Ovary (tissue), 9 donors: ENCODE measurements around the gene NECAB2. TPM values are rescaled to one million over a fixed set of nuclear protein-coding genes. Genes with fewer than 3 reads are reported as not detected.

Source experiments
- DNase-seq, 5 donors: peaks; one replicate each; pipeline ENCODE4 v3.0.0-alpha.2; 2019 to 2020
- H3K27ac ChIP-seq, 2 donors: fragments of 200-600 bp; one replicate each; pipeline versions ENCODE4 v1.5.1 to v1.8.0; 2019 to 2022
- H3K27me3 ChIP-seq: fragments of 200-600 bp; one replicate; pipeline ENCODE4 v1.8.0; 2022
- H3K36me3 ChIP-seq: fragments of 200-600 bp; sonication (generic); one replicate; pipeline ENCODE4 v1.5.1; 2019
- H3K4me1 ChIP-seq: one replicate; pipeline ENCODE4 v1.8.1; 2013; ENCODE audit warnings: mild to moderate bottlenecking, moderate library complexity; ENCODE audit not compliant: insufficient read depth
- H3K4me3 ChIP-seq: fragments of 200-600 bp; sonication (generic); one replicate; pipeline ENCODE4 v1.5.1; 2017
- H3K9me3 ChIP-seq, 2 donors: fragments of 200-600 bp in 1 of 2; sonication (generic) in 1 of 2; one replicate each; pipeline versions ENCODE4 v1.5.1 to v1.8.1; 2013 to 2019; ENCODE audit warnings: mild to moderate bottlenecking in 1 of 2, moderate library complexity in 1 of 2
- EP300 ChIP-seq: sonication (generic); formaldehyde crosslinking; IDR thresholded peaks from one replicate; pipeline ENCODE4 v1.6.1; 2017; ENCODE audit warnings: antibody characterized with exemption
- POLR2A ChIP-seq: fragments of 450-650 bp; IDR thresholded peaks from one replicate; pipeline ENCODE4 v1.6.1; 2017; ENCODE audit warnings: antibody characterized with exemption, mild to moderate bottlenecking, moderate library complexity
- WGBS, 3 donors: extraction: QIAGEN DNeasy Blood & Tissue Kit in 1 of 3; methylation state at CpG; one replicate each; pipeline versions ENCODE4 v1.1.5 to v1.1.7; 2013 to 2017; 5-methylcytosine and 5-hydroxymethylcytosine counted together
- intact Hi-C, 4 donors: fragments of 100-400 bp; cut with DNase I; formaldehyde crosslinking; loops; one replicate each; pipeline versions ENCODE4 v1.11.0 to v1.15.1; 2022 to 2023
- polyA plus RNA-seq, 2 donors: library from polyadenylated mRNA; stranded (reverse); fragments of 200-250 nt in 1 of 2; fragments of 350-450 nt in 1 of 2; fragmentation: Illumina TruSeq in 1 of 2; extraction: RNeasy Lipid Tissue Mini Kit (QIAGEN cat#74804) in 1 of 2; gene quantifications; one replicate each; pipeline ENCODE4 v1.2.3, GENCODE V29; 2013 to 2014
- total RNA-seq, 7 donors: library from RNA; depleted of rRNA in 2 of 7; stranded (reverse); fragments of >200 nt in 2 of 7; fragmentation: NEBNext Ultra II Directional in 3 of 7; extraction: Animal tissue kit (Norgen Biotek cat#: 25700) in 3 of 7; gene quantifications; one replicate each; pipeline versions ENCODE4 v1.1.0 to v1.2.4, GENCODE V29; 2016 to 2023
- TF ChIP-seq, protein P1 (sequence below), 3 donors: fragments of 450-650 bp in 2 of 3; fragments of 200-600 bp in 1 of 3; IDR thresholded peaks; one replicate each; pipeline versions ENCODE4 v1.5.1 to v1.8.0; 2016 to 2022; ENCODE audit warnings: antibody characterized with exemption in 3 of 3, mild to moderate bottlenecking in 1 of 3
- donor health status: DM: no; HTN: no; CAD: no; lungs with moderate emphysema.
- donor health status: DM: no; HTN: no; CAD: no.
- donor health status: Bipolar disorder and iron deficiency.
- donor health status: DM: yes; HTN: yes; CAD: no.
- donor health status: DM: no; HTN: no; CAD: no.
- donor health status: DM: yes; HTN: yes; CAD: no.

Gene NECAB2
- total and polyA plus RNA-seq, 9 donors, result 0.20 to 1.6 (median 0.50) TPM; not detected in 4

DNA sequence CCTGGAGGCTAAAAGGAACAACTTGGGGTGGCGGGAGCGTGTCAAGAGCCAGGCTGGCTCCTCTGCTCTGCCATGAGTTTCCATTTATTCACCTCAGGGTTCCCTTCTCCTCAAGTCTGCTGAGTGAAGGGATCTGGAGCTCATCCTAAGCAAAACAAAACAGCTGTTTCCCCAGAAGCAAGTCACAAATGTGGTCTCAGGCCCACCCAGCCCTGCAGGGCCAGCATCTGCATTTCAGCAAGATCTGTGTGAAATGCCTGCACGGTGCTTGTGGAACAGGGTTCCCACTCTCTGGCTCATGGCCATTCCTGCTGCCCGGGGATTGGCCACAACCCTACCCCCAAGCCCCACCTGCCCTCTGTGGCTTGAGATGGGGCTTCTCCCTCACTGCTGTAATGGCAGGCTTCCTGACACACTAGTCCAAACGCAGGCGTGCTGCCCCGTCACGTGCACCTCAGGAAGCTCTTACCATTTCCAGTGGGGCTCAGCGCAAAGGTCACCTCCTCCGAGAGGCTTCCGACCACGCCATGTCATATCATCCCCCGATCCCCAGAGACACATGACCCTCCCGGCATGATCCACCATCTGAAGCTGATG is 72.3 kb downstream of the NECAB2 start:
- DNase-seq, result no peak
- no peak overlapping the region for H3K4me3 ChIP-seq
- 70 to 86% (median 72%) methylated on average over 14 of the region's 14 CpGs for WGBS, 3 donors
- no peaks in the 10 kb centered on the region for H3K36me3 ChIP-seq
- no peak overlapping the region for H3K27ac ChIP-seq
- TF ChIP-seq POLR2A (no peak), EP300 (no peak)
- TF ChIP-seq, protein P1, sequence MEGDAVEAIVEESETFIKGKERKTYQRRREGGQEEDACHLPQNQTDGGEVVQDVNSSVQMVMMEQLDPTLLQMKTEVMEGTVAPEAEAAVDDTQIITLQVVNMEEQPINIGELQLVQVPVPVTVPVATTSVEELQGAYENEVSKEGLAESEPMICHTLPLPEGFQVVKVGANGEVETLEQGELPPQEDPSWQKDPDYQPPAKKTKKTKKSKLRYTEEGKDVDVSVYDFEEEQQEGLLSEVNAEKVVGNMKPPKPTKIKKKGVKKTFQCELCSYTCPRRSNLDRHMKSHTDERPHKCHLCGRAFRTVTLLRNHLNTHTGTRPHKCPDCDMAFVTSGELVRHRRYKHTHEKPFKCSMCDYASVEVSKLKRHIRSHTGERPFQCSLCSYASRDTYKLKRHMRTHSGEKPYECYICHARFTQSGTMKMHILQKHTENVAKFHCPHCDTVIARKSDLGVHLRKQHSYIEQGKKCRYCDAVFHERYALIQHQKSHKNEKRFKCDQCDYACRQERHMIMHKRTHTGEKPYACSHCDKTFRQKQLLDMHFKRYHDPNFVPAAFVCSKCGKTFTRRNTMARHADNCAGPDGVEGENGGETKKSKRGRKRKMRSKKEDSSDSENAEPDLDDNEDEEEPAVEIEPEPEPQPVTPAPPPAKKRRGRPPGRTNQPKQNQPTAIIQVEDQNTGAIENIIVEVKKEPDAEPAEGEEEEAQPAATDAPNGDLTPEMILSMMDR (IDR thresholded peaks at IDR 0.05), result no peak
- no peaks in the 10 kb centered on the region for H3K27me3 ChIP-seq
- no peaks in the 10 kb centered on the region for H3K4me1 ChIP-seq
- intact Hi-C loops, result no loop called here
- H3K9me3 ChIP-seq, result no peaks in the 10 kb centered on the region

DNA sequence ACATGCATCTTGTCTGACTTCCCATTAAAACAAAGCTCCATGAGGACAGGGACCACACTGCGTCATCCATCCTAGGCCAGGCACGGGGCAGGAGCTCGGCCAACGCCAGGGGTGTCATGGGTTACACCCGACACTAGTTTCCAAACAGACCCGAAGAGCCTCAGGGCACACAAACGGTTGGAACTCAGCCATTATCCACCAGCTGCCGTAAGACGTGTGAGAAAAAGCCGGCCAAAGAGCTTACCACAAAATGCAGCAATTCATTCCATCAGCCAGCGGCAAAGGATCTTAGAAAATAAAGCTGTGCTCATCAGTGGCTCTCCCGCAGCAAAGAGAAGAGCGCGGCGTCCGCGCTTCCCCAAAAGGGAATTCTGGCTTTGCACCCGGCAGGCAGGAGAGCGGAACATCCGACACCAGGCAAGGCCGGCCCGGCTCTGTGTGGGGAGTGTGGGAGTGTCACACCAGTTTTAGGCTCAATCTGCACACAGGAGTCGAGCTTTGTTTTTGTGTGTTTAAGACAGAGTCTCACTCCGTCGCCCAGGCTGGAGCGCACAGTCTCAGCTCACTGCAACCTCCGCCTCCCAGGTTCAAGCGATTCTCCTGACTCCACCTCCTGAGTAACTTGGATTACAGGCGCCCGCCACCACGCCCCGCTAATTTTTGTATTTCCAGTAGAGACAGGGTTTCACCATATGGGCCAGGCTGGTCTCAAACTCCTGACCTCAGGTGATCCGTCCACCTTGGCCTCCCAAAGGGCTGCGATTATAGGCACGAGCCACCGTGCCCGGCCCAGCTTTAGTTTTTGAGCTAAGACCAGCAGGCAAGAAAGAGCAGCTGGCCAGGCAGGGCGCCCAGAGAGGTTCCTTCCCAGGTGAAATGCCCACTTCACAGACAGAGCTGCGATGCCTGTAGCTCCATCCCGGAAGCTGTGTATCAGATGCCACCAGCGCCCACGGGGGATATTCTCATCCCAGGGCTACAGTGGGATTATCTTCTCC is 73.1 kb downstream of the NECAB2 start:
- Histone ChIP-seq H3K4me3 (no peak overlapping the region), H3K4me1 (no peaks in the 10 kb centered on the region), H3K27me3 (no peaks in the 10 kb centered on the region), H3K36me3 (no peaks in the 10 kb centered on the region), H3K9me3 (no peaks in the 10 kb centered on the region), H3K27ac (no peak overlapping the region)
- intact Hi-C loops, result no loop called here
- WGBS, 3 donors, result 50 to 75% (median 65%) methylated on average over 41 to 42 of the region's 42 CpGs
- TF ChIP-seq, protein P1 (IDR thresholded peaks at IDR 0.05), result no peak
- TF ChIP-seq POLR2A (no peak), EP300 (no peak)
- DNase-seq, result no peak

DNA sequence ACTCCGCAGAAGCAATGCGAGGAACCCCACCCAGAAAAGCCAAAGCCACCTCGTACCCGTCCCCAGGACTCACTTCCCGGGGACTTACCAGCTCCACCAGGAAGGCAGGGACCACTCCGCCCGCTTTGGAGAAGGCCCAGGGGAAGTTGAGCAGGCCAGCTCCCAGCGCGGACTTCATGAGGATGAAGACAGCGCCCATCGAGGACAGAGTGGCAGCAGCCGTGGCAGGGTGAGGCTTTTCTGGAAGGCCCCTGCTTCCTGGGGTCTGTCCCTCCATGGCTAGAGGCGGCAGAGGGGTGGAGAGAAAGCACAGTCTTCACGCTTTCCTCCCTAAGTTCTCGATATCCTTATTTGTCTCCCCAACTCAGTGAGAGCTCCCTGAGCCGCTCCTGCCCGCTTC is 73.8 kb downstream of the NECAB2 start:
- TF ChIP-seq EP300, result no peak
- TF ChIP-seq, protein P1 (IDR thresholded peaks at IDR 0.05), result no peak
- TF ChIP-seq POLR2A, result no peak
- intact Hi-C loops, result no loop called here
- no peak for DNase-seq
- no peaks in the 10 kb centered on the region for H3K36me3 ChIP-seq
- no peaks in the 10 kb centered on the region for H3K27me3 ChIP-seq
- H3K4me3 ChIP-seq, result no peak overlapping the region
- no peaks in the 10 kb centered on the region for H3K9me3 ChIP-seq
- WGBS, 3 donors, result 85 to 95% (median 88%) methylated on average over 17 of the region's 17 CpGs
- H3K4me1 ChIP-seq, result no peaks in the 10 kb centered on the region
- H3K27ac ChIP-seq, result no peak overlapping the region

DNA sequence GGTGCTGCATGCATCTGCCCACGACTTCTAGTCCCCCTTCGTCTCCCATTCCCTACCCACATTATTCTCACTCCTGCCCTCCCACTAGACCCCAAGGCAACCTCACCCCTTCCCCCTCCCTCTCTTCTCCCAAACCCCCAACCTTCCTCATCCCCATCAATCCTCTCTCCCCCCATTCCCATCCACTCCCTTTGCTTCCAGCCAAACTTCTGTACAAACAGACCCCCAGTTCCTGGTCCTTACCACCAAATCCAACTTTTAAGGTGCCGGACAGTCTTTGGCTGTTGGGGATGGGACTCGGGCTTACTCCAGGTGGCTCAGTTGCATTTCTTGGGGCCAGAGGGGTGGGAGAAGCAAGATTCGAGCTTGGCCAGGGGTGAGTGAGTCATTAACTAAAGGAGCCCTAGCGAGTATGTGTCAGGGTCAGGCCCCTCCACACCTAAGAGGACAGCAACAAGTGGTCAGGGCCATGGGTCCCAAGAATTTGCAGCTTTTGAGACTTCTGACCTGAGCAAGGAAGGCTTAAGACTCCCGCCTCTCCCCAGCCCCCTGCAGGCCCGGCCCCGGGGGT is 74.3 kb downstream of the NECAB2 start, which contains the start of gene SLC38A8:
Gene SLC38A8 (minus strand): TSS at position 488 of the 571 bp plus-strand sequence. CDS start 638 bp downstream, outside the sequence.
- Histone ChIP-seq H3K36me3 (no peaks in the 10 kb centered on the region), H3K27me3 (no peaks in the 10 kb centered on the region), H3K4me1 (no peaks in the 10 kb centered on the region), H3K4me3 (no peak within 1 kb of the TSS), H3K9me3 (no peaks in the 10 kb centered on the region), H3K27ac (no peak within 1 kb of the TSS)
- TF ChIP-seq EP300, result no peak
- TF ChIP-seq POLR2A, result no peak
- TF ChIP-seq, protein P1 (IDR thresholded peaks at IDR 0.05), result no peak
- WGBS, 3 donors, result 66 to 68% (median 67%) methylated on average over 9 of the region's 9 CpGs
- no peak for DNase-seq
- intact Hi-C loops, result no loop called here
